DMS153 (cell line): ENCODE measurements around the gene GALNT2.

Source experiments
- DNase-seq: peaks from one replicate; lab custom pipeline; 2025; lab: John Stamatoyannopoulos, UW

The GALNT2 gene

DNA sequence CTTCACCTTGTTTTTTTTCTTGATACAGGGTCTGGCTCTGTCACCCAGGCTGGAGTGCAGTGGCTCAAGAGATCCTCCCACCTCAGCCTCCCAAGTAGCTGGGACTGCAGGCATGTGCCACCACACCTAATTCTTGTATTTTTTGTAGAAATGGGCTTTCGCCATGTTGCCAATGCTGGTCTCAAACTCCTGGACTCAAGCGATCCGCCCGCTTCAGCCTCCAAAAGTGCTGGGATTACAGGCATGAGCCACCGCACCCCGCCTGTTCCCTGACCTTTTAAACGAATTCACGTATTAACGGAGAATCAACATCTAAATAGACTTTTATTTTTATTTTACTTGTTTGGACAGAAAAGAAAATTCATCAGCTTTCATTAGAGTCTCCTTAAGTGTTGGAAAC is 254.3 kb downstream of the GALNT2 start:
- DNase-seq = no peak

DNA sequence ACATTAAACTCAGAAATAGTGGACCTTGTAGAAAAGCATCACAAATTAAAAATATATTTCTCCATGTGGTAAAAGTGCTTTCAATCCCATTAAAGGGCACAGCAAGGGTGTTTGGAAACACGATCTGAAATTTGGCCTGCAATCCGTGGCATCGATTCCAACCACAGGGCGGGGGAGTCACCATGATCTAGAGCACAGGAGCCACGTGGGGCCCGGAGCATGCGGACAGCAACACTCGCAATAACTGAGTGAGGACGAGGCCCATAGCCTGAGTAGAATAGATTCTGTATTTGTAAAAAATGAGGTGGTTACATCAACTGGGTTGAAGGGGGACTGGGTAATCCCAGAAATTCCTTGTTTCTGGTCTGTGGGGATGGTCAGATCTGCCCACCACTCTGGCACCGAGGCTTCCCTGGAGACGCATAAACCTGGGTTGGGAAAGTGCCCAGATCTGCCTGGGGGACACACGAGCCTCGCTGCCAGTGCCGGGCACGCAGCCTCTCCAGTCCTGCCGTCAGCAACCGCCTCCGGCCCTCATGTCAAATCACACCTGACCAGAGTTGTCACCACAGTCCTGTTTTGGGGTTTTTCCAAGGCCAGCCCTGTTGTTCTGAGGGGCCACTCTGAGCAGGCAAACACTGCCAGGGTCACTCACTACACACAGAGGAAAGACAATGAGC is 254.8 kb downstream of the GALNT2 start:
- DNase-seq = no peak

DNA sequence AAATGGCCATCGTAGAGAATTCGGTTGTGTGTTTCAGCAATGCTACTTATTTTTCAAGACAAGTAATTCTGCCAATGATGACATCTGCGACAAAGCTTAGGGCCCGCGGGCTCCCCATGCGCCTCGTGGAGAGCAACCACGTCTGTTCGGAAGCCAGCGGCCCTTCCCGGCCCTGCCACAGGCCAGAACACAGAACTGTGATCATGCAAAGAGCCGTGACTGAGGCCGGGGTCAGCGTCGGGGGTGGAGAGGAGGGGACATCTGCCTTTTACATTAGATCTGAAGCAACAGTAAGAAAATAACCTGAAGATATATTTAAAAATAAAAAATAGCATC is 255.4 kb downstream of the GALNT2 start:
- no peak for DNase-seq

GRCh38 chr1:230322967-230323547 is 256.0 kb downstream of the GALNT2 start:
- no peak for DNase-seq

- DNase-seq = no peak
These were observed 256.6 kb downstream of the GALNT2 start for GRCh38 chr1:230323686-230324085.

GRCh38 chr1:230326971-230327891 is 260.2 kb downstream of the GALNT2 start:
- no peak for DNase-seq

- DNase-seq = no peak
These were observed 260.9 kb downstream of the GALNT2 start for GRCh38 chr1:230327892-230328284.

DNA sequence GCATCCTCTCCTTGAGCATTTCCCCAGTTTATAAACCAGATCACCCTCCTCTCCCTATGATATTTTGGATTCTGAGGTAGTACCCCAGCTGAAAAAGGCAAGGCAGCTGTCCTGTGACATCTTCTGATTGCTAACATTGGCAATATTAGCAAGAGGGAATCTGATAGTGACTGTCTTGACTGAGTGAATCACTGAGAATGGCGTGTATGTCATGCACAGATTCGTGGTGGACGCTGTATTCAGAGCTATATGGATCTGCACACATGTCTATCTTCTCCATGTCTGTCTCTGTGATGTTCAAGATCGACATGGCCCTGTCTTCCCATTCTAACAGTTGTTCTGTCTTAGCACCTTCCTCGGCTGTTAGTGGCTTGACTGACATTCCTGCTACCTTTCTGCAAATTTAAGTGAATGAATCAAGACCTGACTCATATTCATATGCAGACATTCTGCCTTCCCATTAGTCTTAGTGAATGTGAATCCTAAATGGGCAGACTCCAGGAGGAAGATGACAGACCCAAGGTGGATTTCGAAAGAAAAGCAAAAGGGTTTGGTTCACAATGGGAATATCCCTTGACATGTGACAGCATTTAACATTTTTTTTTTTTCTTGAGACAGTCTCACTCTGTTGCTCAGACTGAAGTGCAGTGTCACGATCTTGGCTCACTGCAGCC is 261.4 kb downstream of the GALNT2 start:
- DNase-seq = no peak

DNA sequence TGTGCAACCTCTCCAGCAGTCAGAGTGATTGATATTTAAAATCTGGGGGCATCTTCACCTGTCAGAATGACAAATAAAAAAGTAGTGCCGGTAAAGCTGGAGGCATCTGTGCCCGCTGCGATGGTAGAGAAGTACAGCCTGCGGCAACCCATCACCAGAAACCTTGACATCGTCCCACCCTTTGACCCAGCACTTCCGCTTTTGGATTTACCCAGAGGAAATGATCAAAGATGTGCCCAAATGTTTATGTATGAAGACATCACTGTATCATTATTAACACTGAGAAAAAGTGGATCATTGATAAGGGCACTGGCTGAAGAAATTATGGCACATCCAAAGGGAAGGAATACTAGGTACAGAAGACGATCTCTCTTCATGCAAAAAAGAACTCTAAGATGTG is 263.1 kb downstream of the GALNT2 start:
- DNase-seq = no peak
